Muscle of back (tissue), 11 donors: ENCODE measurements around the gene NATD1. TPM values are rescaled to one million over a fixed set of nuclear protein-coding genes. Genes with fewer than 3 reads are reported as not detected.

Source experiments
- DNase-seq, 3 donors: peaks; one replicate each; pipeline versions ENCODE4 v3.0.0 to v3.0.0-alpha.2; 2013
- polyA plus RNA-seq, 10 donors: library from polyadenylated mRNA; unstranded; fragments of 120-200 nt; gene quantifications; one replicate each; pipeline ENCODE4 v1.2.1, GENCODE V29; 2013; ENCODE audit not compliant: insufficient read length in 10 of 10

NATD1 gene
- polyA plus RNA-seq, 10 donors: 9.8 to 18.1 (median 15.1) TPM

DNA sequence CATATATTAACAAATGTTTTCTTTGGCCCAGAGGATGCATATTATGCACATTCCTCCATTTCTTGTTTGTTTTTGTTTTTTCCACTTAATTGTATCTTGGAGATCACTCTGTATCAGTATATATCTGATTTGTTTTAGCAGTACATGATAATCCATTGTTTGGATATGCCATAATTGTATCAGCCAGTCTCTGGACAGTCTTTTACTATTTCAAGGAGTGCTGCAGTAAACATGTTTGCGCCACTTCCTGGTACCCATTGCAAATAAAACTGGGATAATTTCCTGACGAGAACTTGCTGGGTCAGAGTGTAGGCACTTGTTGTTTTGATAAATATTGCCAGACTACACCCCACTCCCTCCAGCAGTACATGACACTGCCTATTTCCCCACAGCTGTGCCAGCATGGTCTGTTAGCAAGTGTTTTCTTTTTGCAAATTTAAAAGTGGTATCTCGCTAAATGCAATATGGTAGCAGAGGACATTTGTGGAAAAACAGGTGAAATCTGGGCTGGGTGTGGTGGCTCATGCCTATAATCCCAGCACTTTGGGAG is 34.3 kb downstream of the NATD1 start:
- no peak for DNase-seq

DNA sequence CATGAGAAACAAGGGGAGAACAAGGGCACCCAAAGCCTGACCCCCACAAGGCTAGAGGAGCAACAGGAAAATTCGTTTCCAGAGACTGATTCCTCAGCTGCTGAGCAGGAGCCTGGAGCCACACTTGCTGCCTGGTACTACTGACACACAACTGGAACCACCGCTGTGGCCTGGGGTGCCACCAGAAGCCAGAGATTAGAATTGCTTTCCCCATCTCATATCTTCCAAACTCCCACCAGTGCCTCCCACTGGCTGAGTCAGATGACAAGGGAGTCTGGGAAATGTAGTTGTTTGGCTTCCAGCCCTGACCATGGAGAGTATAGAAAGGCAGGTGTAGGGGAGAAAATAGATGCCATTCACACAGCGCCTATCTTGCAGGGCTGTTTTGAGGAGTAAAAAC is 35.1 kb downstream of the NATD1 start:
- no peak for DNase-seq

DNA sequence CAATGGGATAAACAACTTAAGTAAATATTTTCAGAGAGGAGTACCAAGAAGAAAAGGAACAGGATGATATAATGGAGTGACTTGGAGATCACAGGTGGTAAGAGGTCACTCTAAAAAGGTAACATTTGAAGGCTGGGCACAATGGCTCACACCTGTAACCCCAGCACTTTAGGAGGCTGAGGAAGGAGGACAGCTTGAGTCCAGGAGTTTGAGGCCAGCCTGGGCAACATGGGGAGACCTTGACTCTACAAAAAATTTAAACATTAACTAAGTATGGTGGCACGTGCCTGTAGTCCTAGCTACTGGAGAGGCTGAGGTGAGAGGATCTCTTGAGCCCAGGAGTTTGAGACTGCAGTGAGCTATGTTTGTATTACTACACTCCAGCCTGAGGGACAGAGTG is 35.9 kb downstream of the NATD1 start:
- DNase-seq: no peak

DNA sequence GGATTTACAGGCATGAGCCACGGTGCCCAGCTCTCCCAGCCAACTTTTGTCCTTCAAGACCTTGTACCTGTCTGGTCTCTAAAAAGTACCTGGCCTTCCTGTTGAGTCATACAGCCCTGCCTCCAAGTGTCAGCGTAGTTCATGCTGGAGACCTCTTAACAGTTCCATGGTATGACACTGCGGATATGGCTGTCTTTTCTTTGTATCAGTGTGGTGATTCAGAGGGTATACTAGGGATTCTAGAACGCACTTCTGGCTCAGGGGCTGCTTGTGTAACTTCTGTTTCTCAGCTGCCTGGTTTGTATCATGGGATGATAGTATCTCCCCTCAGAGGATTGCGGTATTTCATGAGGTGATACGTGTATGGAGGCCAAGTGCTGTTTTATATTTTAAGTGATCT is 37.3 kb downstream of the NATD1 start:
- DNase-seq: no peak

DNA sequence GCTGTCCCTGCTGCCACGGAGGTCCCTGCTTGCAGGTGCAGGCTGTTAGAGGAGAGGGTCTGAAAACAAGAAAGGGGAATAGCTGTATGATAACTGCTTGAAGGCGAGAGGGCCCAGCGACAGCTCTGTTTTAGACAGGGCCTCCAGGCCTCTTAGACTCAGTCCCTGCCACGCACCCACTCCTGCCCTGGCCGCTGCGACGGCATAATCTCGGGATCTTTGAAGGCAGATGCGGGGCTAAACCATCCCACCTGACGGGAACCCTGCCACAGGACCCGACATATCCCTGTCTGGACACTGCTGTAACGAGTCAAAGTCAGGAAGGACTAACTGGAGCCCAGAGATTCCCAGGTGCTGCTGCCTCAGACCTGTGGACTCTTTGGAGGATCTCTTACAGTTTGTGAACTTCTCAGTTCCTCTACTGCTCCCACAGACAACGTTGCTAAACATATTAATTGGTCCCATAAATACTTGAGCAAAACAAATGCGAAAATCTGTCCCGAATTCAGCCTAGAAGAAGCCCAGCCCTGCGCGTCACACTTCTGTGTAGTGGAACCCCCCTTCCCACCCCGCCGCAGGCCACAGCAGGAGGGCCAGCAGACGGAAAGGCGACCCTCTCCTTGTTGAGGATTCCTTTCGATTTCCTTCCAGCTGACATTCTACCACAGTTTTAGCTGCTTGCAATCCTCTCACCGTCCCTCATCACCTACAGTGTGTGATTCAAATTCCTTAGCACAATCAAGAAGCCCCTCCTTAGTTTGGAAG is 38.3 kb downstream of the NATD1 start:
- DNase-seq: peak in 1 of 3 donors; percentile 23

DNA sequence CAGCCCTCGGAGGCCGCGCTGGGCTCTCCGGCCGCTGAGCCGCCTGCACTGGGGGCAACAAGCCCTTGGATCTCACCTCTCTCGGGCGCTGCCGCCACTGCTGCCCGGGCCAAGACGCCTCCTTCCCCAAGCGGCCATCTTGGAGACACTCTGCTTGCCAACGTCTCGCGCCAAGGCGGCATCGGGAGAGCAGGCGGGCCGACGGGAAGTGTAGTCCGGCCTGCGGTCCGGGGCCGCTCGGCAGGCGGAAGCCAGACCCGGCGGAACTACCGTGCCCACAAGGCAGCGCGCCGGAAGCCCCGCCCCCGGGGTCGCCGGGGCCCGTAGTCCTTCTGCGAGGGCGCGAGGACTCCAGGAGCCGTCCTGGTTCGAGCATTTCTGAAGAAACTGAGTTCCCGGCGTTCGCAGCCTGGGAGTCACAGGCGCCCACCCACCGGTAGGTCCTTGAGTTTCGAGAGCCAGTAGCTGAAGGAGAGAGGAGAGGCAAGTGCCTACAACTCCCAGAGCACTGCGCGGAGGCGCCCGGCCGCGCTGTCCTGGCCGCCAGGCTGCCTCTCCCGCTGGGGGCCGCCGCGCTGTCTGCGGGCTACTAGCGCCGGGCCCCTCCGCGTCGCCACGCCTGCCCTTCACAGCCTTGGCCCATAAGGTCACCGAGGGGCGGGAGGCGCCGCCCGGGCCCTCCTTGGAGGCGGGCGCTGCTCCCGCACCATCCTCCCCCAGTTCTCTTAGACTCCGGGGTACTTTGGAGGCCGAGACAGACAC is 39.0 kb downstream of the NATD1 start, which contains the start of gene TMEM11:
Gene TMEM11 (minus strand): TSS at position 147 of the 762 bp plus-strand sequence. CDS start 9 bp downstream, at position 138.
- DNase-seq: peak; percentile 95 to 98 (median 97)

DNA sequence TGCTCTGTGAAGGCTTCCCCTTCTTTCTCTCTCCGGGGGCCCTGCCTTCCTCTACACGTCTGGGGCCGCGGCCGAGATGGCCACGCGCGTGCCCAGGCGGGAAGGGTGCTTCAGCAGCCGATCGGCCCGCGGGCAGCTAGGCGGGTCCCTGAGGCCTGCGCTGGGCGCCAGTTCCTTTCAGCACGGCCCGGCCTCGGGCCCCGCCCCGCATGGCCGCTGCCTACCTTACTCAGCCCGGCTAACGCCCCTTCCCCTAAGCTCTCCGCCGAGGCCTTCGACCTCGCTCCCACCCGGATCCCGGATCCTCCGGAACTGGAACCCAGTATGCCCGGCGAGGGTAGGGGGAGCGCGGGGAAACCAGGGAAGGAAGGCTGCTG is 39.6 kb downstream of the NATD1 start:
- no peak for DNase-seq

DNA sequence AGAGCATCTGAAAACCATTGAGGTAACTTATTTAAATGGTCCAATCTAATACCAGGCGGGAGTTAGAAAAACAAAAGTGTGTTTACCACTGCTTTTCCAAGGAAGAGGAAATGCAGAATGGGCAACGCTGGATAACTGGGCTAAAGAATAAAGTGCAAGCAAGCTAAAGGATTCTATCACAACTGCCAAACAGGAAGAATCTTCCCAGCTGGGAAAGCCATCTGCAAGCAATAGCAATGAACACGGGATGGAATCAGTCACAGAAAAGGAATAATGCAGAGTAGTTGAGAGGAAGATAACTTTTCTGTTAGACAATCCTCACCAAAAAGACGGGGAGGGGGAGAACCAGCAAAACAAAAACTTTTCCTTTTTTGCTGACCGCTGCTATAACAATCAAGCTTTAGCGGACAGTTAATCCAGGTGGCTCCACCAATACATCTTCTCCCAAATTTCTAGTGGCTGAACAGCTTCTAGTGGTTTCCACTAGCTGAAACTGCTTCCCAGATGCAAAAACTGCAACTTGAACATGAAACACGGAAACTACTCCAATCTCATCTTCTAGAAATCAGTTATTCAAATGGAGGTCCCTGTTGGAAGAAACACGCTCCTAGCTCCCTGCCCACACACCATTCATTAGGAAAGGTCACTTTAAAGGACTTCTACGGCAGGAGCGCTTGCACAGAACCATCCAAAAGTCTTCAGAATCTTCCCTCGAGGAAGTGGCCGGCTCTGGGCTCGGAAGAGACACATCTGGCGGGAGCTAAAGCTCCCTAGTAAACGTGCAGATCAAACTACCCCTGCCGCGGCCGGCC is 40.2 kb downstream of the NATD1 start:
- DNase-seq: peak in 2 of 3 donors; percentile 45 to 68

DNA sequence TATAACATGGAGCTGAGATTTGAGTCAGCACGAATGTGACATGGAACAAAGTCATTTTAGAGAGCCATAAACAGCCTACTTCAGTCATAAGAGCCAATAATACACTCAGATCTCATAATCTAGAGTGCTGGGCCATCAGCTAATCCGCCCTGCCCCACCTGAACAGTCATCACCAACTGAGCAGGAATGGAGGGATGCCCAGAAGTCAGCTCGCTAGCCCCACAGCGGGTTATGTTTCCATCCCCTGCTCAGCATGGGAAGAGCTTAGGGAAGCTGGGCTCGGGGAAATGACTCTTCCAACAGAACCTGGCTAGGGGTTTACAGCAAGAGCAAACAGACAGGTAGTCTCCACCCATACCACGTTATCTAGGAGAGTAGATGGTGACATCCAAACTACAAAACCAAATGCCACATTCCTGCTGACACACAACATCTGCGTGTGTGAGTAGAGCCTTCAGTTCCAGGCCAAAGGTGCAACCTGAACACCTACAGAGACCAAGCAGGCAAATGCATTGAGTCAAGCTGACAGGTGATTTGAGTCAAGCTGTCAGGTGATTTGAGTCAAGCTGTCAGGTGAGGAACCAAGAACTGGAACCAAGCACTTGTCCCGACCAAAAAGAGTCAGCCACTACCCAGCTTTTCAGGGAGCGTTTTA is 41.3 kb downstream of the NATD1 start:
- no peak for DNase-seq

DNA sequence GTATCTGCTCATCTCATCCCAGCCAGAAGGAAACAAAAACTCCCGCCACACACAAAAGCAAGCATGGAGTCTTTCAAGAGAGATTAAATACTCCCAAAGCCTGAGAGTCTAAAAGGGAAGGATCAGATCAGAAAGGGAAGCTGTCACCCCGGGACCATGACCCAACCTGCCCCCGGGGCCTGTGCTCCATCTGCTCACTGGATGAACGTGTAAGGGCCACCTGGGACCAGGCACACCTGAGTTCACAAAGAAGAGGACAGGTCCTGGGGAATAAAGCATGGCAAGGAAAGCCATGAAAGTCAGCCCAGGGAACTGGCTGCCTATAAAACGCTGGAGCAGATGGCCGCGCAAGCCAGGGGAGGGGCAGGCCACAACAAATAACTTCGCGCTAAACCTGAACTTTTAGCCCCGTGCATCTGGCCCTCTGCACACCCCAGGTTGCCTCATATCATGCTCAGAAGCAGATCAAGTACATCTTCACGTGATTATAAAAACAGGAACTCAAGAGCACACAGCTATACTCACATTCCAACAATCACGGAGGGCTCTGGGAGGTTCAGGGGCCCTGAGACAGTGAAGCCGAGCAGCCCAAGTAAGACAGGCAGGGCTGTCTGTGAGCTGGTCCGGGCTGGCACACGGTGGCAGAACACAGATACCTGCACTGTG is 42.7 kb downstream of the NATD1 start:
- DNase-seq: no peak

DNA sequence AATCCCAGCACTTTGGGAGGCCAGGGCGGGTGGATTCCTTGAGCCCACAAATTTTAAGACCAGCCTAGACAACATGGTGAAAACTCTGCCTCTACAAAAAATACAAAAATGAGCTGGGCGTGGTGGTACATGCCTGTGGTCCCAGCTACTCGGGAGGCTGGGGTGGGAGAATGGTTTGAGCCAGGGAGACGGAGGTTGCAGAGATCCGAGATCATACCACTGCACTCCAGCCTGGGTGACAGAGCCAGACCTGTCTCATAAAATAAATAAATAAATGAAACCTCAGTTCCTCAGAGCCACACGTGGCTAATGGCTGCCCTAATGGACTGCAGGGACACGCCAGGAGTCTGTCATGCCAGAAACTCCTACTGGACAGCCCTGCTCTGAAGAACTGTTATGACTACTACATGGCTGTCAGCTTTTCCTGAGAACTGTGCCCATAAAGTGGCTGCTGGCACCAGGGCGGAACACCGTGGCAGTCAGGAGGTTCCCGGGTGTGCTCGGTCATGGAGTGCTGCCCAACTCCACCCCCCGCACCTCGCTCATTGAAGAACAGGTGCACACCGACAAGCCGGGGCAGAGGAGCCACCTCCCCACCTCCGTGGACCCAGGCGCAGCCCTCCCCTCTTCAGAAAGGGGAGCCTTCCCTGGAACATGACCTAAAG is 43.6 kb downstream of the NATD1 start:
- DNase-seq: no peak

DNA sequence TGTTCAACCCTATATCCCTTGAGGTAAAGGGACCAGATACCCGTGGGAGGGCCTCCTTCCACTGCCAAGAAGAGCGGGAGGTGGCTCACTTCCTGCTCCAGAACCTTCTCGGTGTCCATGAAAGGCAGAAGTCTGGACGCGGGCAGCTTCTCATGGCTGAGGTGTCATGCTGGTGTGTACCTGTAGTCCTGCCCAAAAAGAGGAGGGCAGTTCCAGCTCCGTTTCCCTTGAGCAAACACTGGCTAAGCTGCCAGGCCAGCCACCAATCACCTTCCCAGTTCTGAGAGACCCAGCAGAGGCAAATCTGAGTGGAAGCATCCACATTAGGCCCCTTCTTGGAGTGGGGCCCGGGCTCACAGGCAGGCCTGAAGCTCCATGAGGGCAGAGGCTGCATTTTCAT is 44.9 kb downstream of the NATD1 start:
- no peak for DNase-seq

DNA sequence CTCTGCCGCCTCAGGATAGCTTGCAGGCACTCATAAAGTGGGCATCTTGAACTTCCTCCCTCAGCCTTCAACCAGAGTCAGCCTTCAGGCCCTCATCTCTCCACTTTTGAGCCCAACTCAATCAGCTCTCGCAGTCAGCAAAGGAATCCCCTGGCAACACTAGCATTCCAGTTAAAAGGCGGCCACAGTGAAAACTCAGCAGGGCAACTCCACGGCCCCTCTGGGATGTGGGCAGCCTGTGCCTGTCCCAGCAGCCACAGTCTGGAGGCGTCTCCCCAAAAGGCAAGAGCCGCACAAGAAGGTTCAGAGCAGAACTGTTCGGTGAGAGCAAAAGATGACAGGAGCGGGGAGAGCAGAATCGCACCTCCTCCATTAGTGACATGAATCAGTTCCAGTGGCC is 48.3 kb downstream of the NATD1 start:
- no peak for DNase-seq

DNA sequence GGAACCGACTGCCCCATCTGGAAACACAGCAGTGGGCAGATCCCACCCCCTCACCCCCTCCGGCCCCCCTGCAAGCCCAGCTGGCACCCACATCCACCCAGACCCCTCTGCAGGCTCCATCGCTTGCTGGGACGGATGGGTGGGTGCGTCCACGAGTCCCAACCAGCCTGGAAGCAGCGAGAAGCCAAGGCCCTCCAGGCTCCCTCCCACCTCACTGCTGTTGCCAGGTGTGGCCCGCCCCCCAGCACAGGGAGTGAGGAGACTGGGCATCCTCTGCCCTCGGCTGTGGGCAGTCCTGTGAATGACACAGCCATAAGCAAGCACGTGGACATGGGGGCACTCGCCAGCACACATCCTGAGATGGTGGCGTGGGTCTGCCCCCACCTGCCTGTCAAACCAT is 50.7 kb downstream of the NATD1 start:
- no peak for DNase-seq

DNA sequence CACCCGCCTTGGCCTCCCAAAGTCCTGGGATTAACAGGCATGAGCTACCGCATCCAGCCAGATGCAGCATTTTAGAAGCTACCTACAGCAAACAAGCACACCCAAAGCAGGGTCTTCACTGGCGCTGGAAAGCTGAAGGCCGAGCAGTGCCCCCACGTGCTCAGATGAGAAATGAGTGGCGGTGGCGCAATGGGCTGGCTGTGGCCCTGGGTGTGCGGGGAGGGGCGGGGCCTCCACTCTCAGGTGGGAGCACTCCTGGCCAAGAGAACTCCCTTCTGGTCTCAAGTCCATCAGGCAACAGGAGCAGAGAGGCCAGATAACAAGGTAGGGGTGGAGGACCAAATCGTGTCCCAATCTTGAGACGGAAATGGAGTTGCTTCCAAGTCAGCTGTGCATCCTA is 51.3 kb downstream of the NATD1 start:
- no peak for DNase-seq

DNA sequence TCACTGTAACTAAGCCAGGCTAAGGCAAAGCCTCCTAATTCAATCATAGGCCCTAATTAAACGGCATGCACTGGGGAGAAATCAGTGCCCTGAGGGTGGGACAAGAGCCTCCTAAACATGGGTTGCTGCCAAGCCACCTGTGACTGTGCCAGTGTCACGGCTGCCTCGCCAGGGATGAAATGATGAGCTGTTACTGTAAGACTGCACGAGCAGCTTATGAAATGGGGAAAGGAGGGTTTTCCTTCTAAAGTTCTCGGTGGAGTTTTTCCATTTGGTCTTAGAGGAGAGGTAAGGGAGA is 52.0 kb downstream of the NATD1 start:
- DNase-seq: no peak

DNA sequence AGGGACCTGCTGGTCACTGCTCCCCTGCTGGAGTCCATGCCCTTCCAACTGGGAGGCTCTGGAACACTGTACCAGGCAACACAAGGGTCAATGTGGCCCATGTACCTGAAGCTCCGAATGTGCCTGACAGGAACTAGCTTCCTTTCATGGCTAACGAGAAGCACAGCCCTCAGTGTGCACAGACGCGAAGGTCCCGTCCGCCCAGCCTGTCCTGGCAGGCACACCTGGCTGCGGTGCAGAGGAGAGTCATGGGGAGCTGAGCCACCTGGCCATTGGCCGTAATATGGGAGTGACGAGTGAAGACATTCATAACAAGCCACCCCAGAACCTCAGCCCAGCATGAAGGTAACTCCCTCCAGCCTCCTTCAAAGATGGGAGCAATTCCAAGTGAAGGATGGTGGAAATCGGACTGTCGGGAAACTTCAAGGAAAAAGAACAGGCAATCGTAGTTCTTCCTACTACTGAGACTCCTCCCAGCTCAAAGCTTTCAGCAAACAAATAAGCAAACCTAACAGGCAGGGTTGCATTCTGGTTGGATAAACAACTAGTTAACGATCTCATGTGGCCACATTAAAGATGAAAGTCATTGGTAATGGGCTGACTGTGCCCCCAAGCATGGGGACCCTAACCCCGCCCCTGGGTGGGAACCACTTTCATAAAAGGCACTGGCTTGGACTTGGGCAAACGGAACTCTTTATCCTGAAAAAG is 52.5 kb downstream of the NATD1 start:
- DNase-seq: no peak

DNA sequence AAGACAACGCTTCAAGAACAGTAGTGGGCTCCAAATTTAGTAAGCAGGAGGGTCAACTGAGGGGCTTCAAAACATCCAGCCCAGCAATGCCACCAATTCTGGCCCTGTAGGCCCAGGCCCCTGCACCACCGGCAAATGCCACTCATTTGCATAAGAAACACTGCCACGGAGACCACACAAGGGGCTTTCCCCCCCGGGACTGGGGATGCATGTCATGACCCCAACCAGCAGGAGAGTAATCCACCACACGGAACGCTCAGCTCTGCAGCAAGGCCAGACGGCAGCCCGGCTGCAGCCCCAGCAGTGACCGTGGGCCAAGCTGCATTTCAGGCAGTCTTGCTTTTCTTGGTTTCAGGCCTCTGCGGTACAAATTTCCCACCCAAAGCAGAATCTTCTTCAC is 53.4 kb downstream of the NATD1 start:
- no peak for DNase-seq

DNA sequence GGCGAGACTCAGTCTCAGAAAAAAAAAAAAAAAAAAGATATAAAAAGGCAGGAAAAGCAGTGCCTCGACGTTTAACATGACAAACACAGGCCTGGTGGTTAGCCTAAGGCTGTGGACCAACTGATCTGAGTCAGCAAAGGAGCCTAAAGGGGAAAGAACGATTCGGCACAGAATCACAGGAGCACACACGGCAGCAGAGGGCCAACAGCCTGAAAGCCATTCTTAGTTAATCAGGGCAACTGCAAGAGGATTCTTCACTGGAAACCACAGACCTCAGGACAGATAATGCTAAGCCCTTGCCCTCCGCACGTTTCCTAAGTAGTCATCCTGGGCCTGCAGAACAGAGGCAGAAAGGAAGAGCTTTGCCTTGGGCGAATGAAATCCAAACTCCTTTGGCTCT is 53.9 kb downstream of the NATD1 start:
- DNase-seq: no peak

DNA sequence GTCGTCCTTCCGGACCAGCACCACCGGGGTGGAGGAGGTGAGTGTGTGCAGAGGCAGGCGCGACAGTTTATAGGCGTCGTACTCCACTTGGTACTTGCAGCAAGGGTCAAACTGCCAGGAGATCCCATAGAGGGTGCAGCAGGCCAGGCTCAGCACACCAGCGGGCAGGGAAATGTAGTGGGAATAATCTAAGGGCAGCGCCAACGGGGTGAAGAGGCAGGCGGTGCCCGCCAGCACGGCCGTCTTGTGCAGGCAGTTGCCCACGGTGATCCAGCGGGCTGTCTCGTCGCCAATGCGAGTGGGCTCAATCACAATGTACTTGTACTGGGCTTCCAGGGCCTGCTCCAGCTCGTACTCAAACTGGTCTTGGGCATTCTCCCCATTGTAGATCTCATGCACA is 54.8 kb downstream of the NATD1 start:
- no peak for DNase-seq
